GM18867 (cell line): Measurements from ENCODE around the gene CTTNBP2.

ENCODE experiments used
- ATAC-seq: cut with Tn5 transposase; IDR thresholded peaks from one replicate; pipeline ENCODE4 v1.9.1; 2021; ENCODE audit warnings: mild to moderate bottlenecking, moderate library complexity; ENCODE audit not compliant: unreplicated experiment

CTTNBP2 gene

DNA sequence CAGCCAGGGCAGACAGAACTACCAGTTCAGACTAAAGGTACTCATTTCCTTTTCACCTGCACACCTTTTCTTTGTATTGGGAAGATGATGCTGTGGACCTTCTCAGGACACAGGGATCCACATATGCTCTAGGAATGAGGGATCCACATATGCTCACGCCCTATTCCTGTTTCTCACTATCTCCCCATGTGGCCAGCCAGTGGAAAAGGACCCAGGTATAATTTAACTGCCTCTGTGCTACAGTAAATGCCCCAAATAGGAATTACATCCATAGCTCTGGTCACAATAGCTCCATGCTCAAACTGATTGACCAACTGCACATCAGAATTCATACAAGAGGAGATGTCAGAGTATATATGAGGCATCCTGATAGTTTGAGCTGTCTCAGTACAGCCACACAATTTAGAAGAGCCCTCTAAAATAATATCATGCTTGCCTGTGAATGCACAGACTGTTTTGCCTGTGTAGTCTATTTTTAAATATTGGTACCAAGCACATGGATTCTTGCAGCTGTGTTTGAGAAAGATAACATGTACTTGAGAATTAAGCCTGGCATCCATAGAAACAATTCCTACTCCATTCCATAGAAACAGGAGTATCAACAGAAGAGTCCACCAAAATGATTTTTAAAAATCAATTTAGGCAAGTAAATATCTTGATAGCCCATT, 43.7 kb downstream of the CTTNBP2 start:
- ATAC-seq: no peak

DNA sequence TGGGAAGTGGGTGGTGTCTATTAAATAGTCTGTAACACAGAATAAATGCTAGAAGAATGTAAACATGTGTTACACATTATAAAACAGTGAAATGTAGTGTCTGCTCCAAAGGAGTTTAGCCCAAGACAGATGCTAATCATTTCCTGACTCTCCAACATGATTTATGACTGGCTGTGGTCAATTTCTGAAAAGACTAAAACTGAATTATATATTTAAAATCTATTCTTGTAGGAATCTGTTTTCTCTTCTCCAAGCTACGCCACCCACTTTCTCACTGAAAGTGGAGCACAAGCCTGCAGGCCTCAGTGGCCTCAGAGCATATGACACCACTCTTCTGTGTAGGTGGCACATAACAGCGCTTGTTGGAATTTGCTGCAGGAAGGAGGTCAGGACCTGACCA, 44.4 kb downstream of the CTTNBP2 start:
- ATAC-seq: no peak

DNA sequence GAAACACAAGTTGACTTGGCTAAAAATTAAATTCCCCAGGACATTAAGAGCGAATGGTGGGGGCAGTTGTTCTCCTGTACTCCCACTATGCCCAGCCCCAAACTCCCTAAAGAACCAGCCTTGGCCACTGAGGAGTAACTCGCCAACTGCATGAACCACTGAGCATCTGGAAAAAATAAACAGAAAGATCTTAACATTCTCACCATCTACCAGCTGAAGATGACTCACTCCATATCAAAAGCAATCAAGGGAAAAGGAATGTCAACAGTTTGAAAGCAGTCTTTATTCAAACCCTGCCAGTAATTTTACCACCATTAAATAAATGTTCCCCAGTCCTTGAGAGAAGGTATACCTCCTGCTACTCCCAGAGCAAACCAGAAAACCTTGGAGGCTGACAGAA, 45.4 kb downstream of the CTTNBP2 start:
- ATAC-seq: no peak

DNA sequence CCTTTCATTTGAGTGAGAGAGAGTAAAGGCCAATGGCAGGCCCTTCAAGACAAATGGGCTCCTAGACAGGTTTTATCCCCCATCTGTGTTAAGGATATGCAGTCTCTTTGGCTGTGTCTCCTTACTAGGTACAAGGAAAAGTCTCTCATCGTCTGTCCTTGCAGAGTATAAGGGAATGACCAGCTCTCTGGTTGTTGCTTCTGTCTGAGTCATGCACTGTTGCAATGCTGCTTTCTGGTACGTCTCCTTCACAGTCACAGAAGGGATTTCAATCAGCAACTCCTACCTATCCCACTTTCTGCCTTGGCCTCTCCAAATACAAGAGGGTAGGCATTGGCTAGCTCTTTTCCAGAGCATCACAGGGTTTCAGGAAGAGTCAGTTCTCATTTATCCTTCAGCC, 48.1 kb downstream of the CTTNBP2 start:
- no peak for ATAC-seq

DNA sequence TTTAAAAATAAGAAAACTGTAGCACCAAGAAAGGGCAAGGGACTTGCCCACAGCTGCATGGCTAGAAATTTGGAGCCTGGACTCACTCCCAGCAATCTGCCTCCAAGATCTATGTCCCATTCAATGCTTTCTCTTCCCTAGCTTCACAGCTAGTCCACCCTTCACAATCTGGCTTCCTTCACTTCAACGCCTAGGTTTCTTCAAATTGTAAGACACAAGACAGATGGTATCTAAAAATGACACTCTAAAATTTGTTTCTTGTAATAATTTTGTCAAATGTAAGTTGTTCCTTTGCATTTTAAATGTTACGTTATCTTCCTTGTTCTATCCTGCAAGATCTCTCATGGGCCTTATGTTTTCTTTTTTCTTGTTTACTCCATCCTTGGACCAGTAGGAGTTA, 48.6 kb downstream of the CTTNBP2 start:
- no peak for ATAC-seq

DNA sequence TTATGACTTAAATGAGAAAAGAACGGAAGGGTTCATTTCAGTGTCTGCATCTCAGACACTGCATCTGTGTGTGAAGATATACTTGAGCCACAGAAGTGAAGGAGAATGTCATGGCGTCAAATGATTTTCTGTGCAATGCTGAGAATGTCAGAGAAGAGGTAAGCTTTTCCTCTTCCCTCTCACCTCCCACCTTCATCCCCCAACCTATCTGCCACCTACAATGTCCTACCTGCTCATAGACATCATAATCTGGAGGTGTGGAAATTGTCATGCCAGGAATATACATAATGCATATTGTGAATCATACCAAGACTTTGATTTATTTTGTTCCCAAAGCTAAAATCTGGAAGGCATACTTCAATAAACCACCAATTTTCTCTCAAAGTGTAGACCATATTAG, 53.7 kb downstream of the CTTNBP2 start:
- ATAC-seq: no peak

DNA sequence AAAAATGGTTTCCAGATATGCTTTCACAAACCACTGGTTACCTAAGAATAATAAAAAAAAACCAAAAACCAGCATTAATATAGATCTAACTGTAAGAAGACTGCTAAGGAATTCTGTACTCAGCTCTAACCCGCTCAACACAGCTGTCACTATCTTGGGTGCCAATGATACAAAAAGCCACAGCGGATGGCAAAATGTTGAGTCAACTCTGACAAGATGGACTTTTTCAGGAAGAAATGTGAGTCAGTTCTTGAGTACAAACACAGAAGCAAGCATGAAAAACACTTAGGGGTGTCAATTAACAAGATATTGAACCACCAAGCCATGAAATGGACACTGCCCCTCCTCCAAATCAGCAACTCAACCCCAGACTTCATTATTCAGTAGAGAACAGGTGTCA, 55.0 kb downstream of the CTTNBP2 start:
- ATAC-seq: no peak

- no peak for ATAC-seq
These were observed 56.5 kb downstream of the CTTNBP2 start for GRCh38 chr7:117816727-117817126.

- no peak for ATAC-seq
These were observed 61.5 kb downstream of the CTTNBP2 start for GRCh38 chr7:117811696-117812095.

- no peak for ATAC-seq
These were observed 62.4 kb downstream of the CTTNBP2 start for GRCh38 chr7:117810642-117811512.

GRCh38 chr7:117809958-117810357, 63.3 kb downstream of the CTTNBP2 start:
- peak; percentile 79 for ATAC-seq

DNA sequence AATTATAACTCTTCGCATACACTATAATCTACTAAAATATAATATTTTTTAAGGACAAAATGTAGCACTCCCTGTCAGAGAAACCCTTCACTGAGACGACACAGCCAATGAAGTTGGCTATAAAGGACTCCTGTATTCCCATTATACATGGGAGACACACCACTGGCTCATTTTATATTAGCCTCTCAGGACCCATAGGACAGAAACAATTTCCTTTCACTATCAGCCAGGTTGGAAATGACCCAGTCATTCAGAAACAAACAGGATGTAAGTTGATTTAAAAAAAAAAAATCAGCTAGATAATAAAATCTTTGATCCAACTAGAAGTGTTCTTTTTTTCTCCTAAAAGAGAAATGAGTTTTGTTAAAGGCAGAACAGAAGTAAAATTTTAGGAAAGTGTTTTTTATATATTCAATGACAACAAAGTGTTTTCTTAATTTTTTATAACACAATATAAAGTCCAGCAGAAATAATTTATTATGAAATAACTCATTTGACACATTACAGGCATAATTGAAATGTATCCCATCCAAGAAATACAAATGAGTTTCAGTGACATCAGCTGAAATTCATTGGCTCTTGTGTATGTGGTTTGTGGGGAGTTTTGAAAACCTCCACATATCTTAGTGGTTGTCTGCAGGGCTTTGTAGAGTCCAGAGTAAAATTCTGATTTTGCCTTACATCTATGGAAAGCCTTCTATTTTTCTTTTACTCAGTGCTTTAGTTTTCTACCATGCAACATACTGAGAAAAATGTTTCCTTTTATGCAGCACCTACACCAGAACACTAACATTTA, 64.1 kb downstream of the CTTNBP2 start:
- no peak for ATAC-seq

DNA sequence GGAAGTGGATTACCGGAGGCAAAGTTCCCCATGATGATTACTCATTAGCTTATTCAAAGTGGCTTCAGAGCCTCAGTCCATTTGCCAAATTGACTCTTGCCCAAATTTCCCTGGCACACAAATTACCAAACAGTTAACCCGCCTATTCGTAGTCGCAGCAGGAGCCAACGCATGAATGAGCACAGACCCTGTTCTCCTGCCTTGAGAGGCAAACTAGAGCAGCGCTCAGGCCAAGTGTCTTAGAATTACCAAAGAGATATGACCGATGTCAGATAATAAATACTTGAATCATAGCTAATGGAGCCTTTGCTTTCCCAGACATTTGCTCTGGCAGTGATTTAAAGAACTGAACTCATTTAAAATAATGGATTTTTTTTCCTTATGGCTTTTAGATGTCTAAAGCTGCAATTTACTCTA, 64.9 kb downstream of the CTTNBP2 start:
- ATAC-seq: no peak

DNA sequence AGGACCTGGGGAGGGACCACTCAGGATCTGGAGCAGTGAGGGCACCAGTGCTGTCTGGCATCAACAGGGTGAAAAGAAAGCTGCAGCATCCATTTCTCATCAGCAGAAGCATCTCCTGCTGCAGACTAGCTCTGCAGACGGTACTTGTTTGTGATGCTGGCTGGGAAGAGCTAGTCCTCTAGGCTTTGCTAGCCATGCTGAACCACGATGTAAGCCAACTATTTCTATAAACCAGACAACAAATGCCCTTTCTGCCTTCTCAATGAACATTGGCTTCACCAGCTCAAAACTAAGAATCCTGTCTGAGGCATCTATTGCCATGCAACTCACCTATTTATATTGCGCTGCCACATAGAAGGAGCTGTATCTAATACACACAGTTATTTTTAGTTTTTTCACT, 65.6 kb downstream of the CTTNBP2 start:
- ATAC-seq: no peak

DNA sequence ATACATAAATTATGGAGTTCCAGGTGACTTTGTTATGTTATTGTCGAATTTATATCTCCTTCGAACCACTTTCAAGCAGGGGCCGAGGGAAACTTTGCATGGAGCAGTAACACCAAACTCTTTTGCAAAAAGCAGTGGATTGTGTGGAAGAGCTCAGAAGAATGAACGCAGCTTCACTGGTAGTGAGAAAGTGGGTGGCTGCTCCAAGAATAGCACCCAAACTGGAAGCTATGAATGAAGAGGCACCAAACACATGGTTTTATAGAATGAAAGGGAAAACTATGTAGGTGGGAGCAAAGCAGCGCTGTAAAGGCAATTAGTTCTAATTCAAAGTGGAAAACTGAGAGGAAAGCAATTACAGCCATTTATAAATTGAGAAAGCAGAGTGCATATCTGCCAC, 67.2 kb downstream of the CTTNBP2 start:
- ATAC-seq: no peak

DNA sequence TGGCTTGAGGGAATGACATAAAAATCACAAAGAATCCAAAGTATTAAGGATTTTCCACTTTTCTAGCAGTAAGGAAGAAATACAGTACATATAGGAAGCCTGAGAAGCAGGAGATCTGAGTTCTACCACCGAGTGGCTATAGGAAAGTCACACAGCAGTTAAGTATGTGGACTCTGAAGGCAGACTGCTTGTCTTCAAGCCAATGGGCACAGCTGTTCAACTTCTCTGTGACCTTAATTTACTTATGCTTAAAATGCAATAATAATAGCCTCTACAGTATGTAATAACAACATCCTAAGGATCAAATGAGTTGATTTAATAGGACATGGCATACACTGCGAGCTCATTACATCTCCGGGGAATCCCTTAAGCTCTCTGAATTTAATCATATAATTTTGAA, 68.0 kb downstream of the CTTNBP2 start:
- ATAC-seq: no peak

DNA sequence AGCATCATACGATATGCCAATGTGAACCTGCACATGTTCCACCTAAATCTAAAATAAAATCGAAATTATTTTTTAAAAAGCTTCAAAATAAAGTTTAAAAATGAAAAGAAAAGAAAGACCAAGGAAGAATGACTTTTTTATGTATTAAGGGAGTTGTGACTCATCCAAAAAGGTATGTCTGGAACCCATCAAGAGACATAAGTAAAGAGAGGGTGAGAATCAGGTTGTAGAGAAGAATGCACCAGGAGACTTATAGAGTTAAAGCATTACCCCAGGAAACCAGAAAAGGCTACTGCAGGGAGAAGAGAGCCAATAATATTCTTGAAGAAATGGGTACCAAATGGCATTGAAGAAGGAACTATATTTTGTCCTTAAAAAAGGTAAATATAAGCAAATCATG, 69.8 kb downstream of the CTTNBP2 start:
- no peak for ATAC-seq

GRCh38 chr7:117802660-117803059, 70.6 kb downstream of the CTTNBP2 start:
- ATAC-seq: peak; percentile 79

DNA sequence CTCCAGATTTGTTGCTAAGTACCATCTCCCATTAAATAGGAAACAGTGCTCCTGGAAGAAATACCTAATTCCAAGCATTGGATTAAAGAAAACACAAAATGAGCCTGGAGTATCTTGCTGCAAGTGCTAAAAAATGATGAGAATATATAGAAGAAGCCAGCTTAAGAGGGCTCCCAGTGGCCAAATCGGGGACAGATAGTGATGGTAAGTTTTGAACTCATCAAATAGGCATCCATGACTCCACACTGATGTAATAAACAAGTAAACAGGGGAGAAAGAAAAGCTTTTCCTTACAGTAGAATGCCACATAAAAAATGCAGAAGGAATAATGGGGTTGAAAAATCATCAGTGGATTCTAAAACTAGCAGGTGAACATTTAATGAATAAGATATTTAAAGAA, 72.4 kb downstream of the CTTNBP2 start:
- ATAC-seq: no peak

GRCh38 chr7:117800406-117800805, 72.8 kb downstream of the CTTNBP2 start:
- no peak for ATAC-seq

- no peak for ATAC-seq
These were observed 76.4 kb downstream of the CTTNBP2 start for GRCh38 chr7:117796889-117797288.

- no peak for ATAC-seq
These were observed 79.3 kb downstream of the CTTNBP2 start for GRCh38 chr7:117793976-117794375.
